GM19328 (cell line): Measurements from ENCODE around the gene CTNND2.
"Not testable (repeated sequence)": the region's sequence is repeated elsewhere in the genome, so short reads cannot be mapped to it uniquely, and the experiment has no call there.

ENCODE experiments used
- ATAC-seq: cut with Tn5 transposase; IDR thresholded peaks from one replicate; pipeline ENCODE4 v1.9.1; 2021; ENCODE audit warnings: mild to moderate bottlenecking, moderate library complexity; ENCODE audit not compliant: unreplicated experiment

Gene CTNND2

GRCh38 chr5:11482011-11482410 is 422.2 kb downstream of the CTNND2 start:
- no peak for ATAC-seq

DNA sequence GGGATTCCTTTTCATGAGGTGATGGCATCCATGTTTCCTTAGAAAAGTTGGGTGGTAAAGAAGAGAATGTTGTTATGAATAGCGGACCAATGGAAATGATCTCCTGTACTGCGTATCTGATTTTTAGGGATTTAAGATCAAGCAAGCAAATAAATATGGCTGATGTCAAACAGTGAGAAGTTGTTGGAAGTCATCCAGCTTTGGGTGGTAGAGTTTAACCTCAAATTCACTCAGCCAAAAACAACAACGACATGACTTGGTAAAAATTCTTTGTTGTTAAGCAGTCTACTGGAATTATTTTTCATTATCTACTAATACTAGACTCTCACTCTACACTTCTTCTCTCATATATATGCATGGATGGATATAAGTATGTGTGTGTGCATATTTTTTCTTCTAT is 426.5 kb downstream of the CTNND2 start:
- ATAC-seq = no peak

DNA sequence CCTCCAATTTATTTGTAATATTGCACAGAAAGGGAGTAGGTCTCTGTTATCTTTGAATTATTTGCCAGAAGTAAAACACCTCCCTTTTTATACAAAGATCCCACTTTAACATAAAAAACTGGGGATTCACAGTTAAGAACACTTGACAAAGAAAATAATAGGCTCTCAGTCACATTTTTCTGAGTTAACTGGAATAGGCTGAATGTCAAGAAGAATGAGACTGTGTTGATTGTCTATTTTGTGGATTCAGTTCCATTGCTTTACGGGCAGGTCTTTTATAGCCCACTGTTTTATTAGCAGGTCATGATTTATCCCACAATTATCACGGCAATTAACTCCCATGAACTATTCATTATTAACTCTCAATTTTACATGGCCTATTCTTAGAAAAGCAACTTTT is 427.4 kb downstream of the CTNND2 start:
- no peak for ATAC-seq

DNA sequence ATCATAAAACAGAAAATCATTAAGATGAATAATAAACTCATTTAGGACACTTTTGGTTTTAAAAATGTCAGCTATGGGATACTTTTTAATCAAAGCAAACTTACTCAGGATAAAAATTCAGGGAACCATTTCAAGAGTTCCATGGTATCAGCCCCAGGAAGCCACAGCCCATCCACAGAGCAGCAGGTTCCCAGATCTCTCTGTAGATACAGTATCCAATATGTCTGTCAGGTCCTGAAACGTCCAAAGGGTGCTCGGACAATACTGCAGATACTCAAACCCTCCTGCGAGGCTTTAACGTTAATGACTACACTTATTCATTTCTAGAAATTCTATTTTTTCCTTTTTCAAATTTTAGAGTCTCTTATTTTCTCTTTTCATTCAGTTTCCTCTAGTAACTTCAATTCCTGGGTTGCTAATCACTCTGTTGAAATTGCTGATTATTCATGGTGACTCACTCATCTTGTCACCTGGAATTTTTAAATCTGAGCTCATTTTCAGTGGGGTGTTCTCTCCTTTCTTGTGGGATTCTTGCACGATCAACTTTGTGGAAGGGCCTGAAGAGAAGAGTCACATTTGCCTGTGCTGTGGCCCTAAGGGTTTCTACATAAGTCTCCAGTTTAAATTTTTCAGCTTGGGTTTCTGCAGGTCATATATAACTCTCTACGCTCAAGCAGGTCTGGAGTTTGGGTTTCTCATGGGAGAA is 435.8 kb downstream of the CTNND2 start:
- no peak for ATAC-seq

GRCh38 chr5:11467588-11467987 is 436.7 kb downstream of the CTNND2 start:
- ATAC-seq = no peak

DNA sequence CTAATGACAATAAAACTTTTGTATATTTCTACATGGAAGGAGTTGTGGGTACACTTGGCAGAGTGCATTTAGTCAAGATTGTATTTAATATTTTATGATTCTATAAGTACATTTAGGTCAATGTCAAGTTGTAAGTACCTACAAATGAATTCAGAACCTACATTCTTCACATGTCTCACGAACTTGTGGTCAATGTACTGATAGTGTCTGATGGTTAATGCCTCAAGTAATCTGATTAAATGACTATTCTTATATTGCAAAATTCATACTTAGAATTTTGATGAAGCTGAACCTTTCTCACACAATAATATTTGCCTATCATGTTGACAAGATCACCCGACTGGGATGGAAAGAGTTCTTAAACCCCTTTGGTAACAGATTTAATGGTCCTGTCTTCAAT is 444.5 kb downstream of the CTNND2 start:
- ATAC-seq = no peak

- no peak for ATAC-seq
Observed at GRCh38 chr5:11455505-11455904, 448.7 kb downstream of the CTNND2 start.

- no peak for ATAC-seq
Observed at GRCh38 chr5:11452852-11453251, 451.4 kb downstream of the CTNND2 start.

- ATAC-seq = no peak
Observed at GRCh38 chr5:11449966-11450365, 454.3 kb downstream of the CTNND2 start.

DNA sequence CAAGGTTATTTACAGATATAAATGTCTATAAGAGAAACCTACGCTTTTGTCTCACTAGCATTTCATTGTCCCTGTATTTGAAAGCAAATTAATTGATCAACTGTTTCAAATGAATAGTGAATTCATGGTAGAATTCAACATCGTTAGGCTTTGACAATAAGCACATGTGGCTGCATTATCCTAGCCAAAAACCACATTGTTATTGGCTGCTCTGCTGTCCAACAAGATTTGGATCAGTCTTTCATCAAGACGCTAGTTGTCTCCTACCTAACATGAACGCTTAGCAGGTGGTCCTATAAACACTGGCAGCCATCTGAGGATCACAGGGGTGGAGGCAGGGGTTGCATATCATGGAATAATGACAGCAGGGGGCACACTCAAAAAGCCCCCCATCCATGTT is 455.0 kb downstream of the CTNND2 start:
- no peak for ATAC-seq

DNA sequence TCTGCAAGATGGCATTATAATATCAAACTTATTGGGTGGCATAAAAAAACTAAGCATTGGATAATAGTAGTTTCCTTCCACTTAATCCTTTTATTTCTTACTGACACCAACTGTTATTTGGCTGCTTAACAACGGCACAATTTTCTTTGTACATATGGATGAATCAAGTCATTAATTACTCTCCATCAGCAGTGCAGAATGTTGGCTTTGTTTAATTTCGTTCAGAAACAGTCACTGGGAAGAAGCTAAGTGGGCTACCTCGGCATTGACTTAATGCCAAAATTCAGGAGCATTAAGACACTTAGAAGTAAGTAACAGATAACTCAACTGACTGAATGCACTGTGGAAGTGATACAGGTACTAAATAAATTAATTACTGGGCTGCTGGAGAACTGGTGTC is 460.4 kb downstream of the CTNND2 start:
- no peak for ATAC-seq

GRCh38 chr5:11432116-11432515 is 472.1 kb downstream of the CTNND2 start:
- ATAC-seq = no peak

GRCh38 chr5:11429254-11429653 is 475.0 kb downstream of the CTNND2 start:
- ATAC-seq = no peak

DNA sequence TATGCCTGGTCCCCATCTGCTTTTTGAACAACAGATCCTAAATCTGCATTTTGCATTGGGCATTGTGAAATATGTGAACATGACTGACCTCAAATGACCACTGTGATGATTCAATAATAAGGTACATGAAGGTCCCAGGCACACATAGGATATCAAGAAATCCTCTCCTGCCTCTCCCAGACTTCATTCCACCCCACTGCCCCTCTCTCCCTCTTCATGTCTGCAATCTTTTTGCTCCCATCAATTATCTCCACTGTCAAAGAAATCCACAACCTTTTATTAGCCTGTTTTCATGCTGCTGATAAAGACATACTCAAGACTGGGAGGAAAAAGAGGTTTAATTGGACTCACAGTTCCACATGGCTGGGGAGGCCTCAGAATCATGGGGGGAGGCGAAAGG is 476.7 kb downstream of the CTNND2 start:
- ATAC-seq = no peak

DNA sequence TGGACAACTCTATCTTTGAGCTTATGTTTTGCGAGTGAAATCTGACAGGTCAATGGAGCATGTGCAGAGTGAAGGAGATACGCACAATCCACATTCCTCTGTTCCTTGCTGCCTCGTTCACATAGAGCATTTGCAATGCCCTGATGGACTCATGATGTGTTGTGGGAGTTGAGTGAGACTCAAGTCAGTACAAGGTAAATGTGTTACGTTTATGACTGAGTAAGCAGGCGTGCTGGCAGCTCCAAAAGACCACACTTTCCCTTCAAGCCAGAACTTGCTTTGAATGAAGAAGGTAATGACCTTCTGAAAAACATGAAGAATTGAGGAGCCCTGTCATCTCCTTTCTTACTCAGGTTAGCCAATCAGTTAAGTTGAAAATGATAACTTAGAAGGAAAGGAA is 477.8 kb downstream of the CTNND2 start:
- no peak for ATAC-seq

DNA sequence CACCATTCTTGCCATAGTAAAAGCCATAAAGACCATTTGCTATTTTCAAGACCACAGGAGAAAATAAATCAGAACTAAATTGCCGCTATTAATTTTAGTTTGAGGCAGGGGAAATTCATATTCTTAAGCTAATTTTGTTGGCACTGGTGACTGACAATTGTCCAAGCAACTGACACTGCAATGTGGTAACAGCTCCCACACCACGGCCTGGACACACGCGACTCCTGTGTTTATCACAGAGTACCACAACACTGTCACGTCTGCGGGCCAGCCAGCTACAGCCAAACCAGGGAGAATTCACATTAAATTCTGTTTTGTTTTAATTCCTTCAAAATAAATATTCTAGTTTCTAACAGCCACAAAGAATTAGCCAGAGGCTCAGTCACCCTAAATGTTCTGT is 481.9 kb downstream of the CTNND2 start:
- ATAC-seq = no peak

GRCh38 chr5:11420969-11421368 is 483.3 kb downstream of the CTNND2 start:
- no peak for ATAC-seq

- no peak for ATAC-seq
Observed at GRCh38 chr5:11415751-11416150, 488.5 kb downstream of the CTNND2 start.

GRCh38 chr5:11414732-11415131 is 489.5 kb downstream of the CTNND2 start:
- not testable (repeated sequence) for ATAC-seq

GRCh38 chr5:11411621-11412020 is 492.6 kb downstream of the CTNND2 start:
- ATAC-seq = no peak

GRCh38 chr5:11407556-11408145 is 496.6 kb downstream of the CTNND2 start:
- no peak for ATAC-seq

DNA sequence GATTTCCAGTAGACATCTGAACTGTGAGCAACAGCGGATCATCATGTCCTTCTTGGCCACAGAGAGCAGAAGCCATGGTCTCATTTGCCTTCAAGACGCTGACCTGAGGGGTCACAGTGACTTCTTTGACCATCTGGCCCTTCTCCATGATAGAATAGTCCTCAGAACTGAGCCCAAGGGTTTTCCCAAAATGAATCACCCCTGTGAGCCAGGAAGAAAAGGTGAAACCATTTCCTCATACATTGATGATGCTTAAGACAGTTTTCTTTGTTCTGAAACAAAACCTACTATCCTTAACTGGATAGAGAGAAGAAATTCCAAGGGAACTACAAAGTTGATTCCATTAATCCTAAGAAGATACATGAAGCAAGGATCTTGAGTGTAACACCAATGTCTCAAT is 503.9 kb downstream of the CTNND2 start:
- ATAC-seq = no peak

GRCh38 chr5:11398728-11399127 is 505.5 kb downstream of the CTNND2 start:
- ATAC-seq = no peak
